Measurements from ENCODE around the gene LRRC4C. TPM values are rescaled to one million over a fixed set of nuclear protein-coding genes. Genes with fewer than 3 reads are reported as not detected.

The LRRC4C gene
- polyA plus RNA-seq, 3 donors: 13.3 to 16.6 (median 16.6) TPM

GRCh38 chr11:40763046-40763445 is 696.4 kb downstream of the LRRC4C start:
- no peak for DNase-seq (ENCODE audit: low read depth in 3 of 3, low spot score in 2 of 3)

- DNase-seq (ENCODE audit: low read depth in 3 of 3, low spot score in 2 of 3): no peak
Measured at GRCh38 chr11:40759341-40759740, 700.1 kb downstream of the LRRC4C start.

GRCh38 chr11:40754297-40754696 is 705.2 kb downstream of the LRRC4C start:
- no peak for DNase-seq (ENCODE audit: low read depth in 3 of 3, low spot score in 2 of 3)

GRCh38 chr11:40746282-40746681 is 713.2 kb downstream of the LRRC4C start:
- DNase-seq (ENCODE audit: low read depth in 3 of 3, low spot score in 2 of 3): no peak

- DNase-seq (ENCODE audit: low read depth in 3 of 3, low spot score in 2 of 3): no peak
Measured at GRCh38 chr11:40732132-40732531, 727.3 kb downstream of the LRRC4C start.

GRCh38 chr11:40722179-40722795 is 737.2 kb downstream of the LRRC4C start:
- DNase-seq (ENCODE audit: low read depth in 3 of 3, low spot score in 2 of 3): no peak

GRCh38 chr11:40716344-40717130 is 742.9 kb downstream of the LRRC4C start:
- no peak for DNase-seq (ENCODE audit: low read depth in 3 of 3, low spot score in 2 of 3)

- DNase-seq (ENCODE audit: low read depth in 3 of 3, low spot score in 2 of 3): no peak
Measured at GRCh38 chr11:40713083-40713482, 746.4 kb downstream of the LRRC4C start.

- no peak for DNase-seq (ENCODE audit: low read depth in 3 of 3, low spot score in 2 of 3)
Measured at GRCh38 chr11:40701027-40701426, 758.4 kb downstream of the LRRC4C start.

- no peak for DNase-seq (ENCODE audit: low read depth in 3 of 3, low spot score in 2 of 3)
Measured at GRCh38 chr11:40689823-40690222, 769.6 kb downstream of the LRRC4C start.

GRCh38 chr11:40688369-40688768 is 771.1 kb downstream of the LRRC4C start:
- no peak for DNase-seq (ENCODE audit: low read depth in 3 of 3, low spot score in 2 of 3)

- no peak for DNase-seq (ENCODE audit: low read depth in 3 of 3, low spot score in 2 of 3)
Measured at GRCh38 chr11:40686765-40687164, 772.7 kb downstream of the LRRC4C start.

- DNase-seq (ENCODE audit: low read depth in 3 of 3, low spot score in 2 of 3): no peak
Measured at GRCh38 chr11:40683010-40683409, 776.4 kb downstream of the LRRC4C start.

GRCh38 chr11:40679276-40679675 is 780.2 kb downstream of the LRRC4C start:
- DNase-seq (ENCODE audit: low read depth in 3 of 3, low spot score in 2 of 3): no peak

- no peak for DNase-seq (ENCODE audit: low read depth in 3 of 3, low spot score in 2 of 3)
Measured at GRCh38 chr11:40647295-40647694, 812.2 kb downstream of the LRRC4C start.

GRCh38 chr11:40642284-40642683 is 817.2 kb downstream of the LRRC4C start:
- no peak for DNase-seq (ENCODE audit: low read depth in 3 of 3, low spot score in 2 of 3)

GRCh38 chr11:40619654-40620053 is 839.8 kb downstream of the LRRC4C start:
- DNase-seq (ENCODE audit: low read depth in 3 of 3, low spot score in 2 of 3): no peak

GRCh38 chr11:40606800-40607199 is 852.7 kb downstream of the LRRC4C start:
- DNase-seq (ENCODE audit: low read depth in 3 of 3, low spot score in 2 of 3): no peak

- no peak for DNase-seq (ENCODE audit: low read depth in 3 of 3, low spot score in 2 of 3)
Measured at GRCh38 chr11:40602866-40603552, 856.4 kb downstream of the LRRC4C start.

- no peak for DNase-seq (ENCODE audit: low read depth in 3 of 3, low spot score in 2 of 3)
Measured at GRCh38 chr11:40597546-40598113, 861.8 kb downstream of the LRRC4C start.

GRCh38 chr11:40573254-40573891 is 886.1 kb downstream of the LRRC4C start:
- DNase-seq (ENCODE audit: low read depth in 3 of 3, low spot score in 2 of 3): no peak
